HG03558 (cell line): ENCODE measurements around the gene ZNF385C.

Experiments used
- ATAC-seq: cut with Tn5 transposase; IDR thresholded peaks from one replicate; pipeline ENCODE4 v1.9.1; 2021; ENCODE audit warnings: moderate number of reproducible peaks; ENCODE audit not compliant: unreplicated experiment; ENCODE audit errors: extremely low read depth

ZNF385C gene

DNA sequence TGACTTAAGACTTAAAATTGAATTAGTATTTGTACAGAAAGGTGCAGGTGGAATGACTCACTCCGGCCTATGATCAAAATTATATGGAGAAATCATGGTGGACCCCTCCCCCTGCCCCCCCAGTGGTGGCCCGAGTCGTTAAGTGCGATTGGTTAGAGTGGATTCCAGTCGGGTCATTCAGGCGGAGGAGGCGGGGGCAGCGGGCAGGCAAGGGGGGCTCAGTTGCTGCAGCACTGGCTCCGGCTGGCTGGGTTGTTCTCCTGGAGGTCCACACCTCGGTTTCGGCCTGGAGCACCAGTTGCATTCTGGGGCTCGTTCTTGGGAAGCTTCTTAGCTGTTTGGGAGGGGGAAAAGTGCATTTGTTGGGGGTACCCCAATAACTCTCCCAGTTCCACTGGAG lies 27.3 kb upstream of the ZNF385C start:
- no peak for ATAC-seq

GRCh38 chr17:42124256-42124655 lies 26.0 kb upstream of the ZNF385C start:
- ATAC-seq = no peak

DNA sequence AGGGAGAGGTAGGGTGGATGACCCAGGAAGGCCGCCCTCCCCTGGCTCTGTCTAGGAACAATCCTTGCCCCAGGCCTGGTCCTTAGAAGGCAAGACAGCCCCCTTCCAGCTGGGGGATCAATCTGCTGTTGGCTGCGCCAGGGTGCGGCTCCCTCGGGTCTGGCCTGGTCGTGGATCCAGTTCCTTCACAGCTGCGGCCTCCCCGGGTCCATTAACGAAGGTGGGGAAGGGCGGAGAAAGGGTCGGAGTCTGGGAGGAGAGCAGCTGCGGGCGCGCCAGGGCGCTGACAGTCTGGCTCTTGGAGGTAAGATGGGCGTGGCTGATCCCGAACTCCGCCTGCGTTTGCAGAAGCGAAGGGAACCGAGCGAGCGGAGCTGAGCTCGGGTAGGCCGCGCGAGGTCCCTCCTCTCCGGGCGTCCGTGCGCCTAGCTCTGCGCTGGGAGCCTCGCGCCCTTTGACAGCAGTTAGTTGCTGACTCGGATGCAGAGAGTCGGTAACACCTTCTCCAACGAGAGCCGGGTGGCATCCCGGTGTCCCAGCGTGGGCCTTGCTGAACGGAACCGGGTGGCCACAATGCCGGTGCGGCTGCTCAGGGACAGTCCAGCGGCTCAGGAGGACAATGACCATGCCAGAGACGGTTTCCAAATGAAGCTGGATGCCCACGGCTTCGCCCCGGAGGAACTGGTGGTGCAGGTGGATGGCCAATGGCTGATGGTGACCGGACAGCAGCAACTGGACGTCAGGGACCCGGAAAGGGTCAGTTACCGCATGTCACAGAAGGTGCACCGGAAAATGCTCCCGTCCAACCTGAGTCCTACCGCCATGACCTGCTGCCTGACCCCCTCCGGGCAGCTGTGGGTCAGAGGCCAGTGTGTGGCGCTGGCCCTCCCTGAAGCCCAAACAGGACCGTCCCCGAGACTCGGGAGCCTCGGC lies 24.4 kb upstream of the ZNF385C start, which contains the start of gene HSPB9:
TSS of gene HSPB9 (plus strand) at position 434 of the 933 bp plus-strand sequence. CDS start at position 481, 47 bp downstream.
- ATAC-seq = no peak

GRCh38 chr17:42120770-42121769 lies 22.8 kb upstream of the ZNF385C start, which contains the start of gene KAT2A:
KAT2A (minus strand) TSS chr17:42121367; CDS start chr17:42121304, 63 bp downstream.
- ATAC-seq = no peak

DNA sequence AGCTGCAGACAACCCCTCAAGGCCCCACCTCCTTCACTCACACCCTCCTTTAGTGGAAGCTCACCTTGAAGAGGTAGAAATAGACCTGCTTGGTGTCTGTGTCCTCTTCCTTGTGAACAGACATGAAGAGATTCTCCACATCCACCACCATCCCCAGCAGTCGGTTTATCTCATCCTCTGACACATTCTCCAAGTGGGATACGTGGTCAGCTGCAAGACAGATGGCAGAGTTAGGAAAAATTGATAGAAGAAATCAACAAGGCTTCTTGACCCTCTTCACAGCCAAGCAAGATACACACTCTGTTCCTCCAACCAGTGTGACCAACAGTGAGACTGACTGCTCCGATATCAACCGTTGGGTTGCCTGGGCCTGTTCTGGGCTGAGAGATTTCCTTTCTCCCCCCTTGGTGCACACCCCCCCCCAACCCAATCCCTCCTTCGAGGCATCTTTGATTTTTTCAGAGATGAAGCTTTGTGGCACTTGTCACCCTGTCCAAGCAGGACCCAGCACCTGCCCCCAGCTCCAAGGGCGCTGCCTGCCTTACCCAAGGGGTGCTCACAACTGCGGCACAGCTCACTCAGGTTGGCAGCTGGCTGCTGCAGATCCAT lies 22.0 kb upstream of the ZNF385C start:
- no peak for ATAC-seq

- ATAC-seq = no peak
Measured at GRCh38 chr17:42119301-42119700, 21.0 kb upstream of the ZNF385C start.

GRCh38 chr17:42118545-42118944 lies 20.3 kb upstream of the ZNF385C start:
- ATAC-seq = no peak

DNA sequence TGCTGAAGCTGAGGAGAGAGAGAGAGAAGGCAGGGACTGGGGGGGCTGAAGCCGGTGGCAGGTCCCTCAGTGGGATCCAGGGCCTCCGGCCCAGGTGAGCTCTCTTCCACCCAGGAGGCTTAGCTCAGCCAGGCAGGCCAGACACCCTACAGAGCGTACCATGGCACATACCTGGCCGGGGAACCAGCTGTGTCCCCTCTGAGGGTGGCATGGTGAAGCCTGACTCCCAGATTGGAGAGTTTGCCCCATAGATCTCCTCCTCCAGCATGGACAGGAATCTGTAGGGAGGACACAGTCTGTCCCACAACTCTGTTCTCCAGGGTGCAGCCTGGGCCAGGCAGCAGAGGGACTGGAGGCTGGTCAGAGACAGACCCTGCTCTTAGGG lies 19.8 kb upstream of the ZNF385C start:
- no peak for ATAC-seq

GRCh38 chr17:42117397-42118125 lies 19.3 kb upstream of the ZNF385C start:
- ATAC-seq = no peak

- ATAC-seq = no peak
Measured at GRCh38 chr17:42116705-42117396, 18.6 kb upstream of the ZNF385C start.

- ATAC-seq = no peak
Measured at GRCh38 chr17:42114118-42114517, 15.8 kb upstream of the ZNF385C start.

DNA sequence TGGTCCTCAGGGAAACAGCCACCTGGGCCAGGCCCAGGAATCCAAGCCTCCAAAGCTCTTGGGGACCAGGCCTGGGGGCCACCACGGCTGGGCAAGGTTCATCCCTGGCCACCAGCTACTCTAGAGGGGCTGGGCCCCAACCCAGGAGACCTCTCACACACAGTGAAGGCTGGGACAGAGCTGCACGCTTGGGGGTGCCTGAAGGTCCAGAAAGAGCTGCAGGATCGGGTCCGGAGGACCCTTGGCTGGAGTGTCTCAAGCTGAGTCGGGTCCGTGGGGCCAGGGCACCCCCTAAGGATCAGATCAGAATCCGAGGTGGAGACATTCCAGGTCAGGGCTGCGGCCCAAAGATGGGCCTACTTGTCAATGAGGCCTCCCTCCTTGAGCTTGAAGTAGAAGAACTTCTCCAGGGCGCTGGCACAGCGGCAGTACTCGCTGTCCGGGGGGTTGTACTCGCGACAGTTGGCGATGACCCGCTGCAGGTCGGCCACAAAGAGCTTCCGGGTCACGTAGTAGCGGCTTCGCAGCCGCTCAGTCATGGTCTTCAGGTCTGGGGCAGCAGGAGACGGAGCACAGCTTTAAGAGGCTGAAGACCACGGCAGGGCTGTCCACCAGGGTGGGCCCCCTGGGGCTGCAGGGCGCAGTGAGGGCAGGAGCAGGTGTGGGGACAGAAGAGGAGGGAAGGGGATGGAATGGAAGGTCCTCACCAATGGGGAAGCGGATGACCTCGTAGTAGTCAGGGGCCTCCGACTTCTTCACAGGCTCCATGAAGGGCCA lies 15.2 kb upstream of the ZNF385C start:
- no peak for ATAC-seq

GRCh38 chr17:42112552-42113176 lies 14.4 kb upstream of the ZNF385C start, which contains the start of gene DHX58:
DHX58 (minus strand) TSS chr17:42112714; CDS start chr17:42111892, 822 bp downstream.
- ATAC-seq = no peak

DNA sequence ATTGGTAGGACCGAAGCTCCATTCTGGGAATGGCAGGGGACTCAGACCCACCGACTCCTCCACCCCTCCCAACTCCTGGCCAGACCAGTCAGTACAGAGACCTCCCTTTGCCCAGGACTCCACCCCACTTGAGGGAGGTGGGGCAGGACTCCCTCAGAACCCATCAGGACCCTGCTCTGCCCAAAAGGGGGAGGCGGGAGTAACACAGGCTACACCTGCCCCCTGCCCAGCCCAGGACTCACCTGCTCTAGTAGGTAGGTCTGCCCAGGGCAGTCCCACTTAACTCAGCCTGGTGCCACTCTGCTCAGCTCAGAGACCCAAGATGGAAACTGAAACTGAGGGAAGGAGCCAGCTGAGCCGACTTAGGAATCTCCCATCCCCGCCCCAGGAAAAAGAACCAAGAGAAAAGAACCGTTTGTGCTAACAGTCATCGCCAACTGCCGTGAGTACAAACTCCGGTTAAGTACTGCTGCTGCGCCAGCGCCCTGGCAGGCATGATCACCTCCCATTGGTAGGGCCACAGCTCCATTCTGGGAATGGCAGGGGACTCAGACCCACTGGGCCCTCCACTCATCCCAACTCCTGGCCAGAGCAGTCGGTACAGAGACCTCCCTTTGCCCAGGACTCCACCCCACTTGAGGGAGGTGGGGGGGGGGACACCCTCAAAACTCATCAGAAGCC lies 13.7 kb upstream of the ZNF385C start:
- ATAC-seq = no peak

GRCh38 chr17:42111265-42111636 lies 13.0 kb upstream of the ZNF385C start:
- ATAC-seq = no peak

DNA sequence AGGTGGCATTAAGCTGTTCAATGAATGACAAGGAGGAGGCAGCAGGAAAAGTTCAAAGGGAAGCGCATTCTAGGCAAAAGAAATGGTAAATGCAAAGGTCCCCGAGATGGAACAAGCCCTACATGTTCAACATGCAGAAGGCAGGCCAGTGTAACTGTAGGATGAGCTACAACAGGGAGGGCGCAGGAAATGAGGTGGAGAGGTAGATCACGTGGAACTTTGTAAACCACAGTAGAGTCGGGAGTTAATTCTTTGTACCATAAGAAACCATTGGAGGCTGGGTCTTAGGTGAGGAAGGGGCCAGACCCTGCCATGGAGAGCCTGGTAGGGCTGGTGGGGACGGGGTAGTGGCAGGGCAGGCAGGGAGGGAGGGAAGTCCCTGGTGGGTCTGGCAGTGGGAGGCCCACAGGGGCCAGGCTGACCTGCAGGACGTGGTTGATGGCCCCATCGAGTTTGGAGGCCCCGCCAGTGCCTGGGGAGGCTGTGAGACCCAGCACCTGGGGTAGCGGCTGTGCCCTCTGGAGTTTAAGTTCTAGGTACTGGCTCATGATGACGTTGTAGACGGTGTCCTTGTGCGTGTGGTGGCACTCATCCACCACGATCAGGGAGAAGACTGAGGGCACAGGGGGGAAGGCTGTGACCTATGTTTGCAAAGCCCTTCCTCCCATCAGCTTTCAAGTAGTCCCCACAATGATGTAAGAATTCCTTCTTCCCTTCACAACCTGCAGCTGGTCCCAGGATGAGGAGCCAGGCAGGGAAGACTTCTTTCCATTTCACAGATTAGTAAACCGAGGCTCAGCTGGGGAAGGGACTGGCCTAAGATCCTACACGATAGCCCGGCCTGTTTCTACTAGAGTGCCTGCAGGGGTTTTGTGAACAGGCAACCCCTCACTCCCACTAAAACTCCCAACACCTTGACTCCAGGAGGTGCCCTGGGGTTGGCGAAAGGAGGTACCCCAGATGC lies 12.3 kb upstream of the ZNF385C start:
- no peak for ATAC-seq
